KOPT-K1 (cell line): Measurements from ENCODE around the gene GNAI2.

Experiments used
- H3K27ac ChIP-seq: fragments of 200-600 bp; sonication (generic); 2 replicates; pipeline ENCODE4 v1.5.1; 2016; ENCODE audit warnings: antibody characterized with exemption, mild to moderate bottlenecking, low read depth, low read length; ENCODE audit not compliant: poor library complexity, severe bottlenecking
- H3K36me3 ChIP-seq: fragments of 200-600 bp; sonication (generic); 2 replicates; pipeline ENCODE4 v1.5.1; 2017; ENCODE audit warnings: antibody characterized with exemption, mild to moderate bottlenecking, low read length, moderate library complexity; ENCODE audit not compliant: insufficient read depth
- H3K9me3 ChIP-seq: fragments of 200-600 bp; sonication (generic); 2 replicates; pipeline ENCODE4 v1.5.1; 2017; ENCODE audit warnings: antibody characterized with exemption, low read length, mild to moderate bottlenecking; ENCODE audit not compliant: insufficient read depth, poor library complexity, severe bottlenecking

Gene GNAI2

GRCh38 chr3:50235716-50236483 lies at the start of gene GNAI2:
Gene GNAI2, plus strand, starts transcription at chr3:50236204. Its CDS starts 132 bp downstream, at chr3:50236336.
- Histone ChIP-seq H3K27ac (peak within 1 kb of the TSS; percentile 91), H3K36me3 (peaks cover 23% of the 10 kb centered on the region), H3K9me3 (no peaks in the 10 kb centered on the region)

DNA sequence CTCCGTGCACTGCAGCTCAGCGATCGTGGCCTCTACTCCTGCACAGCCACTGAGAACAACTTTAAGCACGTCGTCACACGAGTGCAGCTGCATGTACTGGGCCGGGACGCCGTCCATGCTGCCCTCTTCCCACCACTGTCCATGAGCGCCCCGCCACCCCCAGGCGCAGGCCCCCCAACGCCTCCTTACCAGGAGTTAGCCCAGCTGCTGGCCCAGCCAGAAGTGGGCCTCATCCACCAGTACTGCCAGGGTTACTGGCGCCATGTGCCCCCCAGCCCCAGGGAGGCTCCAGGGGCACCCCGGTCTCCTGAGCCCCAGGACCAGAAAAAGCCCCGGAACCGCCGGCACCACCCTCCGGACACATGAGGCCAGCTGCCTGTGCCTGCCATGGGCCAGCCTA lies 48.3 kb upstream of the GNAI2 start:
- no peaks in the 10 kb centered on the region for H3K36me3 ChIP-seq
- no peaks in the 10 kb centered on the region for H3K9me3 ChIP-seq
- H3K27ac ChIP-seq: no peak overlapping the region

DNA sequence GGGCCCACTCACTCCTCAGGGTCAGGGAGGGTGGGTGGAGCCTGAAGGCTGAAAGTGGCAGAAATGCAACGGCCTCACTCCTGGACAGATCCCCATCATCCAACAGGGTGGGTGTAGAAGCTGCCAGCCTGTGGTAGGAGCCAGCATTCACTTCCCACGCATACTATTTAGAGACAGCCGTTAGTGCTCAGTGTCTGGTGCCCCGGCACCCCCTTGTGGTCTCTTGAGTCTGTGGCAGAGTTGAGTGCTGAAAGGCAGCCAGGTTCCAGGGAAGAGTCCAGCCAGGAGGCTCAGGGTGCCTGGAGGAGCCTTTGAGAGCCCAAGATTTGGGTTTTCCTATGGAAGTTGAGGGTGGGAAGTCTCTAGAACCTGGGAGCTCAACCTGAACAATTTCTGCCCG lies 46.7 kb upstream of the GNAI2 start:
- H3K27ac ChIP-seq: no peak overlapping the region
- no peaks in the 10 kb centered on the region for H3K9me3 ChIP-seq
- no peaks in the 10 kb centered on the region for H3K36me3 ChIP-seq

DNA sequence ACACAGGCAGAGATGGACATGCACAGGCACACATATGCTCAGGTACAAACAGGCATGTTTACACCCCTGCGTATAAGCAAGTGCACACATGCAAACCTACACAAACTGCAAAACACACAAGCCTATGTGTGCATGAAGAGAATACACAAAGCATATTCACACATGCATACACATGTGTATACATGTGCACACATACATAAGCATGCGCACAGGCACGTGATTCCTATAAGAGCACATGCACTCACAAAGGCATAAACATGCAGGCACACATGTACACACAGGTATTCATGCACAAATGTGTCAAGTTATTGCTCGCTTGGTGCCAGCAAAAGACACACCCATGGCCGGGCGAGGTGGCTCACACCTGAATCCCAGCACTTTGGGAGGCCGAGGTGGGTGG lies 46.0 kb upstream of the GNAI2 start:
- Histone ChIP-seq H3K36me3 (no peaks in the 10 kb centered on the region), H3K27ac (no peak overlapping the region), H3K9me3 (no peaks in the 10 kb centered on the region)

- Histone ChIP-seq H3K27ac (no peak within 1 kb of the TSS), H3K36me3 (no peaks in the 10 kb centered on the region), H3K9me3 (no peaks in the 10 kb centered on the region)
Observed at GRCh38 chr3:50190936-50191660, 44.9 kb upstream of the GNAI2 start, which contains the start of gene GNAT1. Gene GNAT1, plus strand, starts transcription at chr3:50191610. Its CDS starts 116 bp downstream, at chr3:50191726.

- Histone ChIP-seq H3K27ac (no peak overlapping the region), H3K36me3 (no peaks in the 10 kb centered on the region), H3K9me3 (no peaks in the 10 kb centered on the region)
Observed at GRCh38 chr3:50192124-50192523, 43.9 kb upstream of the GNAI2 start.

DNA sequence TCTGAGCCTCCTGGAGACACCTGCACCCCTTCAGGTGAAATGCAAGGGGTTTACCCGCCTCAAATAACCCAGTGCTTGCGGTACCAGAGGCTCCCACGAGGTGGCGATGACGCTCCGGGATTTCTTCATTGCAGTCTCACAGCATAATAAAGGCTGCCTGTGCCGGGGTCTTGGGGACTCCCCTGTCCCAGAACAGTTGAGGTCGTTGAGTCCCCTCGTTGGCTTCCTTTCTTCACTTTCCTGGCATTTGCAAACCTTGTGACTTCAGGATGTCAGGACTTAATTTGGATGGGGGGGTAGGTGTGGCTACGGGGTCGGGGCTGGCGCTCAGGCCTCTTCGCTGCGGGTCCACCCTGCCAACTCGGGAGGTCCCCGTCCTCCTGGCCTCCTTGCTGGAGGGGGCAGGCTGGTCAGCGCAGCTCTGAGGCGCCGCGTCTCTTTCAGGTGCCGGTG lies 43.3 kb upstream of the GNAI2 start:
- Histone ChIP-seq H3K9me3 (no peaks in the 10 kb centered on the region), H3K36me3 (no peaks in the 10 kb centered on the region), H3K27ac (no peak overlapping the region)

DNA sequence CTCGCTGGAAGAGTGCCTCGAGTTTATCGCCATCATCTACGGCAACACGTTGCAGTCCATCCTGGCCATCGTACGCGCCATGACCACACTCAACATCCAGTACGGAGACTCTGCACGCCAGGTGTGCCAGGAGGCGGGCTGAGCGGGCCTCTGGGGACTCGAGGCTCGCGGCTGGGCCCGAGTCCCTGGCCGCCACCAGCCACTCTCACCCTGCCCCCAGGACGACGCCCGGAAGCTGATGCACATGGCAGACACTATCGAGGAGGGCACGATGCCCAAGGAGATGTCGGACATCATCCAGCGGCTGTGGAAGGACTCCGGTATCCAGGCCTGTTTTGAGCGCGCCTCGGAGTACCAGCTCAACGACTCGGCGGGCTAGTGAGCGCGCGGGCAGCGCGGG lies 42.7 kb upstream of the GNAI2 start:
- Histone ChIP-seq H3K36me3 (no peaks in the 10 kb centered on the region), H3K9me3 (no peaks in the 10 kb centered on the region), H3K27ac (no peak overlapping the region)

GRCh38 chr3:50193746-50194127 lies 42.3 kb upstream of the GNAI2 start:
- no peak overlapping the region for H3K27ac ChIP-seq
- no peaks in the 10 kb centered on the region for H3K36me3 ChIP-seq
- no peaks in the 10 kb centered on the region for H3K9me3 ChIP-seq

- Histone ChIP-seq H3K9me3 (no peaks in the 10 kb centered on the region), H3K27ac (no peak overlapping the region), H3K36me3 (no peaks in the 10 kb centered on the region)
Observed at GRCh38 chr3:50194128-50194902, 41.7 kb upstream of the GNAI2 start.

- Histone ChIP-seq H3K9me3 (no peaks in the 10 kb centered on the region), H3K36me3 (no peaks in the 10 kb centered on the region), H3K27ac (no peak overlapping the region)
Observed at GRCh38 chr3:50194903-50195500, 41.0 kb upstream of the GNAI2 start.

DNA sequence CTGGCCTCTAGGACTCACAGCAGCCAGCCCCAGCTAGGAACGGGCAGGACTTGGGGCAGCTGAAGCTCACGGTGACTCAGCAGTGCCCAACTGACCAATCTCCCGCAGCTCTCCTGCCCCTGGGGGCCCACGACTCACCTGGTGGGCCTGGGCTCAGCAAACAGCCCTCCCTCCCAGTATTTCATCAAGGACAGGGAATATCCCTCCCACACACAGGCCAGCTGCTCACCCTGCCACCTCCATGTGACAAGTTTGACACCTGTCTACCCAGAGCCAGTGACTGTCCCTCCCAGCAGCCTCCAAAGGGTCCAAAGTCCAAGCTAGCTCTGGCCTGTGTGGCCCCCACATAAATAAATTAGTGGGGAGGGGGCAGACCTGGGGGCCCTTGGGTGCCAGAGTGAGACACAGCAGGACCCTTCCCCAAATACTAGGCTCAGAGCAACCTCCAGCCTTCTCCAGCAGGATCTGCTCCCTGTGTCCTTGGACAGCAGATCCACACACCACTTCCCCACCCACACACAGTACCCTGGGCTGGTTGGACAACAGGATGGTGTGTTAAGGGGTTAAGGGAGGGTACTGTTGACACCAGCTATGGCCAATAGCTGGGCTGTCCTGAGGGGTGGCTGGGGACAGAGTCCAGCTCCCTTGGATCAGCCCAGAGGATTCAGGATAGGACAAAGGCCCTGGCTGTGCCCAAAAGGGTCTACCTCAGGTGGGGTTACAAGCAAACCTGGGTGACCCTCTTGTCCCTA lies 40.3 kb upstream of the GNAI2 start:
- Histone ChIP-seq H3K36me3 (no peaks in the 10 kb centered on the region), H3K27ac (no peak overlapping the region), H3K9me3 (no peaks in the 10 kb centered on the region)

DNA sequence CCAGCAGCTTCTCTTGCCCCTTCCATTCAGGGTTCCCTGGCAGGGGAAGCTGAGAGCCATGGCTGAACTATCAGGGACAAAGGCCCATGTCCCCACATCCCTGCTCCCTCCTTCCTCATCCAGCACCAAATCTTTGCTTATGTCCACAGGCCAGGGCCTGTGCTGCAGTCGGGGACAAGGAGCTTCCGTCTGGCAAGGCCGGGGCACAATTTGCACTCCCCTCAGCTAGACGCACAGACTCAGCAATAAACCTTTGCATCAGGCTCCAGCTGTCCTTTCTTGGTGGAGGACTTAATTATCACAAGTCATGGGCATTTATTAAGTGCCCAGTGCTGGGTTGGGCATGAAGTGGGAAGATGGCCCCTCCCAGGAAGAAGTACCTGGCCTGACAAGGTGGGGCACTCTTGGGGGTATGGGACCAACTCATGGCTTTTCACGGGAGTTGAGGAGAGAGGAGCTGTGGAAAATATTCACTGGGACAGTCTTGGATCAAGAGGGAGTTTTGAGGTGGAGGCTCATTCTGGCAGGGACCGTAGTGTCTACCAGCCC lies 39.7 kb upstream of the GNAI2 start:
- no peaks in the 10 kb centered on the region for H3K36me3 ChIP-seq

More for the DNA sequence above, 39.7 kb upstream of the GNAI2 start:
- Histone ChIP-seq H3K27ac (no peak overlapping the region), H3K9me3 (no peaks in the 10 kb centered on the region)
